ENCODE results near the gene GNG14.

DNA sequence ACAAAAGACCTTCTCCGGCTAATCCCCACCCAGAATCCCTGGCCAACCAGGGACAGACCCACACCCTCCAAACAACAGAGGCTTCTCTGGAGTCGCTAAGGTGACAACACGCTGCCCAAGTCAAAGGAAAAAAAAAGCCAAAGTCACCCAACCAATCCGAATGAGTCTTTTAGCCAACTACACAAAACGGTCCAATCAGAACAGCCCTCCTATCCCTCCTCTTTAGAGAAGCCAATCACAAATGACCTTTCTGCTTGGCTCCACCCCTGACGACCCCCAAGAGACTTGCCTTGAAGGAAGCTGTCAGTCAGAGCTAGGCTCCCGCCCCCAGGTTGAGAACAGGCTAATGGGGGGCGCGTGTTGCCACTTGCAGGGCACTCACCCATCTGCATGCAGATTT, 15.2 kb downstream of the GNG14 start:
- TF ChIP-seq, protein P1, sequence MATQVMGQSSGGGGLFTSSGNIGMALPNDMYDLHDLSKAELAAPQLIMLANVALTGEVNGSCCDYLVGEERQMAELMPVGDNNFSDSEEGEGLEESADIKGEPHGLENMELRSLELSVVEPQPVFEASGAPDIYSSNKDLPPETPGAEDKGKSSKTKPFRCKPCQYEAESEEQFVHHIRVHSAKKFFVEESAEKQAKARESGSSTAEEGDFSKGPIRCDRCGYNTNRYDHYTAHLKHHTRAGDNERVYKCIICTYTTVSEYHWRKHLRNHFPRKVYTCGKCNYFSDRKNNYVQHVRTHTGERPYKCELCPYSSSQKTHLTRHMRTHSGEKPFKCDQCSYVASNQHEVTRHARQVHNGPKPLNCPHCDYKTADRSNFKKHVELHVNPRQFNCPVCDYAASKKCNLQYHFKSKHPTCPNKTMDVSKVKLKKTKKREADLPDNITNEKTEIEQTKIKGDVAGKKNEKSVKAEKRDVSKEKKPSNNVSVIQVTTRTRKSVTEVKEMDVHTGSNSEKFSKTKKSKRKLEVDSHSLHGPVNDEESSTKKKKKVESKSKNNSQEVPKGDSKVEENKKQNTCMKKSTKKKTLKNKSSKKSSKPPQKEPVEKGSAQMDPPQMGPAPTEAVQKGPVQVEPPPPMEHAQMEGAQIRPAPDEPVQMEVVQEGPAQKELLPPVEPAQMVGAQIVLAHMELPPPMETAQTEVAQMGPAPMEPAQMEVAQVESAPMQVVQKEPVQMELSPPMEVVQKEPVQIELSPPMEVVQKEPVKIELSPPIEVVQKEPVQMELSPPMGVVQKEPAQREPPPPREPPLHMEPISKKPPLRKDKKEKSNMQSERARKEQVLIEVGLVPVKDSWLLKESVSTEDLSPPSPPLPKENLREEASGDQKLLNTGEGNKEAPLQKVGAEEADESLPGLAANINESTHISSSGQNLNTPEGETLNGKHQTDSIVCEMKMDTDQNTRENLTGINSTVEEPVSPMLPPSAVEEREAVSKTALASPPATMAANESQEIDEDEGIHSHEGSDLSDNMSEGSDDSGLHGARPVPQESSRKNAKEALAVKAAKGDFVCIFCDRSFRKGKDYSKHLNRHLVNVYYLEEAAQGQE (IDR thresholded peaks at IDR 0.05; ENCODE audit: insufficient read depth in 1 of 2, low read depth in 2 of 2, low read length in 2 of 2) = no peak
- no peak for TF ChIP-seq POLR2AphosphoS5 (IDR thresholded peaks at IDR 0.05; ENCODE audit: low read depth, low read length)
- no peak for TF ChIP-seq SIN3A (IDR thresholded peaks at IDR 0.05; ENCODE audit: borderline replicate concordance, insufficient read depth, low read length)
- no peak for TF ChIP-seq TAF1 (IDR thresholded peaks at IDR 0.05; ENCODE audit: borderline replicate concordance, insufficient read depth, low read length)
- TF ChIP-seq FOXP2 (optimal IDR thresholded peaks at IDR 0.05; ENCODE audit: borderline replicate concordance, extremely low read depth, extremely low read length, insufficient read depth) = no peak

All from PFSK-1 (cell line).